ENCODE results near the gene KCNA3. TPM values are rescaled to one million over a fixed set of nuclear protein-coding genes. Genes with fewer than 3 reads are reported as not detected.

The KCNA3 gene
- polyA plus RNA-seq, 1 of the 3 experiments (the other 2 are of a cell fraction), result not detected

GRCh38 chr1:110634455-110635311 is 40.1 kb downstream of the KCNA3 start (continued):
- TF ChIP-seq, protein P1, sequence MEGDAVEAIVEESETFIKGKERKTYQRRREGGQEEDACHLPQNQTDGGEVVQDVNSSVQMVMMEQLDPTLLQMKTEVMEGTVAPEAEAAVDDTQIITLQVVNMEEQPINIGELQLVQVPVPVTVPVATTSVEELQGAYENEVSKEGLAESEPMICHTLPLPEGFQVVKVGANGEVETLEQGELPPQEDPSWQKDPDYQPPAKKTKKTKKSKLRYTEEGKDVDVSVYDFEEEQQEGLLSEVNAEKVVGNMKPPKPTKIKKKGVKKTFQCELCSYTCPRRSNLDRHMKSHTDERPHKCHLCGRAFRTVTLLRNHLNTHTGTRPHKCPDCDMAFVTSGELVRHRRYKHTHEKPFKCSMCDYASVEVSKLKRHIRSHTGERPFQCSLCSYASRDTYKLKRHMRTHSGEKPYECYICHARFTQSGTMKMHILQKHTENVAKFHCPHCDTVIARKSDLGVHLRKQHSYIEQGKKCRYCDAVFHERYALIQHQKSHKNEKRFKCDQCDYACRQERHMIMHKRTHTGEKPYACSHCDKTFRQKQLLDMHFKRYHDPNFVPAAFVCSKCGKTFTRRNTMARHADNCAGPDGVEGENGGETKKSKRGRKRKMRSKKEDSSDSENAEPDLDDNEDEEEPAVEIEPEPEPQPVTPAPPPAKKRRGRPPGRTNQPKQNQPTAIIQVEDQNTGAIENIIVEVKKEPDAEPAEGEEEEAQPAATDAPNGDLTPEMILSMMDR (IDR thresholded peaks at IDR 0.05), result no peak
- TF ChIP-seq JUND (IDR thresholded peaks at IDR 0.05) (no peak), FOSL2 (IDR thresholded peaks at IDR 0.05; ENCODE audit: borderline replicate concordance, low read depth) (no peak)

GRCh38 chr1:110634086-110634454 is 40.7 kb downstream of the KCNA3 start:
- Histone ChIP-seq H3K9me3 (no peaks in the 10 kb centered on the region), H3K9ac (no peak overlapping the region), H2AFZ (ENCODE audit: low read depth) (no peak overlapping the region), H3K79me2 (ENCODE audit: insufficient read depth) (no peaks in the 10 kb centered on the region), H3K4me2 (no peak overlapping the region), H3K27ac (ENCODE audit: low read depth in 2 of 2, low read length in 1 of 2) (no peak overlapping the region), H3K27me3 (ENCODE audit: insufficient read depth) (peaks cover 12% of the 10 kb centered on the region; the same call in 1 of the 2 replicates), H3K4me3 (ENCODE audit: low read depth in 2 of 2, low read length in 1 of 2) (no peak overlapping the region), H3K36me3 (replicated peaks in 1 of 2; ENCODE audit: control insufficient read depth in 1 of 2, insufficient read depth in 2 of 2, low read length in 1 of 2) (no peaks in the 10 kb centered on the region), H3F3A (replicated peaks; ENCODE audit: insufficient read depth) (no peaks in the 10 kb centered on the region), H4K20me1 (ENCODE audit: insufficient read depth) (no peaks in the 10 kb centered on the region), H3K4me1 (ENCODE audit: control insufficient read depth in 1 of 2, insufficient read depth in 2 of 2, low read depth in 1 of 2, low read length in 1 of 2) (no peaks in the 10 kb centered on the region; a peak in 1 of 4 replicates), H3K9me2 (no peaks in the 10 kb centered on the region)
- ChIA-PET CTCF (interaction anchor here (1.1 to 22.5 kb wide), 7 partner anchors 9 to 148 kb away, joined by 3 to 204 read pairs (median 8); no protein-coding TSS in a partner anchor), POLR2A (no interaction called here)
- DNase-seq, result no peak
- 9% methylated on average over 1 of the region's 1 CpG for WGBS (ENCODE audit: low lambda C conversion rate)
- TF ChIP-seq, protein P2, sequence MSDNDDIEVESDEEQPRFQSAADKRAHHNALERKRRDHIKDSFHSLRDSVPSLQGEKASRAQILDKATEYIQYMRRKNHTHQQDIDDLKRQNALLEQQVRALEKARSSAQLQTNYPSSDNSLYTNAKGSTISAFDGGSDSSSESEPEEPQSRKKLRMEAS (IDR thresholded peaks at IDR 0.05; ENCODE audit: low read depth), result no peak

- Histone ChIP-seq H3K36me3 (replicated peaks in 1 of 2; ENCODE audit: control insufficient read depth in 1 of 2, insufficient read depth in 2 of 2, low read length in 1 of 2) (no peaks in the 10 kb centered on the region), H3K27me3 (ENCODE audit: insufficient read depth) (peaks cover 11% of the 10 kb centered on the region; the same call in 1 of the 2 replicates), H3K79me2 (ENCODE audit: insufficient read depth) (no peaks in the 10 kb centered on the region), H3K27ac (ENCODE audit: low read depth in 2 of 2, low read length in 1 of 2) (no peak overlapping the region), H3K4me3 (ENCODE audit: low read depth in 2 of 2, low read length in 1 of 2) (no peak overlapping the region), H4K20me1 (ENCODE audit: insufficient read depth) (no peaks in the 10 kb centered on the region), H3K4me1 (ENCODE audit: control insufficient read depth in 1 of 2, insufficient read depth in 2 of 2, low read depth in 1 of 2, low read length in 1 of 2) (no peaks in the 10 kb centered on the region; a peak in 1 of 4 replicates), H2AFZ (ENCODE audit: low read depth) (no peak overlapping the region), H3K9me3 (no peaks in the 10 kb centered on the region), H3K9ac (no peak overlapping the region), H3F3A (replicated peaks; ENCODE audit: insufficient read depth) (no peaks in the 10 kb centered on the region), H3K4me2 (no peak overlapping the region), H3K9me2 (no peaks in the 10 kb centered on the region)
- TF ChIP-seq REST (IDR thresholded peaks at IDR 0.05; ENCODE audit: low read depth, low read length), result no peak
- CTCF ChIA-PET, result interaction anchor here (1.3 to 22.5 kb wide), 6 partner anchors 9 to 149 kb away, joined by 4 to 204 read pairs (median 8); no protein-coding TSS in a partner anchor
- POLR2A ChIA-PET, result no interaction called here
- 38% methylated on average over 2 of the region's 2 CpGs for WGBS (ENCODE audit: low lambda C conversion rate)
- no peak for DNase-seq
Measured at GRCh38 chr1:110633646-110634030, 41.1 kb downstream of the KCNA3 start.

Measured in SK-N-SH (cell line).